OCI-LY1 (cell line): ENCODE measurements around the gene STEAP3.

Experiments
- H2AFZ ChIP-seq: fragments of 200-600 bp; sonication (generic), shearing (Covaris generic); 2 replicates; pipeline ENCODE4 v1.6.0; 2014; ENCODE audit warnings: antibody characterized with exemption, mild to moderate bottlenecking, low read length
- H3F3A ChIP-seq: fragments of 200-600 bp; sonication (generic), shearing (Covaris generic); 2 replicates; pipeline ENCODE4 v1.6.0; 2014; ENCODE audit warnings: mild to moderate bottlenecking, antibody characterized with exemption, low read length, moderate library complexity; ENCODE audit not compliant: insufficient read depth
- H3K27ac ChIP-seq: fragments of 200-600 bp; sonication (generic); 2 replicates; pipeline ENCODE4 v1.5.1; 2014; ENCODE audit warnings: low read length, mixed run types, mild to moderate bottlenecking, low read depth; ENCODE audit not compliant: poor library complexity, severe bottlenecking
- H3K27me3 ChIP-seq: fragments of 200-600 bp; sonication (generic); 2 replicates; pipeline ENCODE4 v1.6.0; 2014; ENCODE audit warnings: antibody characterized with exemption, mild to moderate bottlenecking, low read length, moderate library complexity; ENCODE audit not compliant: insufficient read depth
- H3K36me3 ChIP-seq: fragments of 200-600 bp; sonication (generic); 2 replicates; pipeline ENCODE4 v1.6.1; 2014; ENCODE audit warnings: mild to moderate bottlenecking, antibody characterized with exemption, low read length, moderate library complexity, mixed read lengths; ENCODE audit not compliant: insufficient read depth
- H3K4me1 ChIP-seq: fragments of 200-600 bp; sonication (generic); 2 replicates; pipeline ENCODE4 v1.5.1; 2014; ENCODE audit warnings: mild to moderate bottlenecking, low read length, moderate library complexity; ENCODE audit not compliant: insufficient read depth, severe bottlenecking
- H3K4me2 ChIP-seq: fragments of 200-600 bp; sonication (generic), shearing (Covaris generic); 2 replicates; pipeline ENCODE4 v1.6.1; 2014; ENCODE audit warnings: low read length
- H3K4me3 ChIP-seq: fragments of 200-600 bp; sonication (generic); 2 replicates; pipeline ENCODE4 v1.5.1; 2014; ENCODE audit warnings: low read length, low read depth, mild to moderate bottlenecking, mixed read lengths; ENCODE audit not compliant: poor library complexity, severe bottlenecking
- H3K79me2 ChIP-seq: fragments of 200-600 bp; shearing (Covaris generic); 2 replicates; pipeline ENCODE4 v1.6.1; 2016; ENCODE audit warnings: mixed run types, low read length, mixed read lengths; ENCODE audit not compliant: insufficient read depth
- H3K9ac ChIP-seq: fragments of 200-600 bp; sonication (generic), shearing (Covaris generic); 2 replicates; pipeline ENCODE4 v1.6.1; 2014; ENCODE audit warnings: mild to moderate bottlenecking, low read length, mixed read lengths
- H3K9me2 ChIP-seq: fragments of 200-600 bp; sonication (generic), shearing (Covaris generic); 2 replicates; pipeline ENCODE4 v1.6.1; 2014; ENCODE audit warnings: low read depth, mild to moderate bottlenecking, low read length, mixed read lengths
- H3K9me3 ChIP-seq: fragments of 200-600 bp; shearing (Covaris generic); 2 replicates; pipeline ENCODE4 v1.6.1; 2014; ENCODE audit warnings: low read length, mixed read lengths
- H4K20me1 ChIP-seq: fragments of 200-600 bp; sonication (generic), shearing (Covaris generic); 2 replicates; pipeline ENCODE4 v1.6.0; 2016; ENCODE audit warnings: mild to moderate bottlenecking, low read length; ENCODE audit not compliant: insufficient read depth
- EZH2 ChIP-seq: fragments of 200-600 bp; sonication (generic), shearing (Covaris generic); IDR thresholded peaks from 2 replicates; pipeline ENCODE4 v1.8.0; 2017; ENCODE audit warnings: borderline replicate concordance, mixed run types, mild to moderate bottlenecking, antibody characterized with exemption, low read length, moderate library complexity, mixed read lengths
- TF ChIP-seq, protein P1 (sequence below): fragments of 200-600 bp; sonication (generic), shearing (Covaris generic); IDR thresholded peaks from 2 replicates; pipeline ENCODE4 v1.5.1; 2017; ENCODE audit warnings: mild to moderate bottlenecking, antibody characterized with exemption, low read length, moderate library complexity, mixed read lengths

Gene STEAP3

DNA sequence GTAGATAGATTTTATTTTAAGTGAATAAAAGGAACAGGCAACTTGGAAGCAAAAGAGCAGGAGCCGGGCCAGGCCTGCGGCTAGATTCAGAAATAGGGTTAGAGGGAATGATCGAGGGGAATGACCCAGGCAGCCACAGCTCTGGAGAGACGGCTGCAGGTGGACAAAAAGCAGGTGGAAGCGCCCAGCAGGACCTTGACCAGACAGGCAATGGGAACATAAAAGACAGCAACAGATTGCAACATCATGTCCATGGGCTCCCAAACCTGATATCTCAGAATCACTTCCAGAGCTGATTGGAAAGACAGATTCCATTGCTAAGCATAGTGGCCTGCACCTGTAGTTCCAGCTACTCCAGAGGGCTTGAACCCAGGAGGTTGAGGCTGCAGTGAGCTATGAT, 28.6 kb upstream of the STEAP3 start:
- Histone ChIP-seq H3F3A (no peaks in the 10 kb centered on the region), H3K9ac (no peak overlapping the region), H3K4me2 (no peak overlapping the region), H3K79me2 (no peaks in the 10 kb centered on the region), H3K9me2 (no peaks in the 10 kb centered on the region), H3K36me3 (no peaks in the 10 kb centered on the region), H2AFZ (no peak overlapping the region), H3K27me3 (no peaks in the 10 kb centered on the region), H3K4me3 (no peak overlapping the region), H3K4me1 (no peaks in the 10 kb centered on the region), H3K9me3 (no peaks in the 10 kb centered on the region), H3K27ac (no peak overlapping the region), H4K20me1 (no peaks in the 10 kb centered on the region)
- no peak for TF ChIP-seq EZH2
- TF ChIP-seq, protein P1, sequence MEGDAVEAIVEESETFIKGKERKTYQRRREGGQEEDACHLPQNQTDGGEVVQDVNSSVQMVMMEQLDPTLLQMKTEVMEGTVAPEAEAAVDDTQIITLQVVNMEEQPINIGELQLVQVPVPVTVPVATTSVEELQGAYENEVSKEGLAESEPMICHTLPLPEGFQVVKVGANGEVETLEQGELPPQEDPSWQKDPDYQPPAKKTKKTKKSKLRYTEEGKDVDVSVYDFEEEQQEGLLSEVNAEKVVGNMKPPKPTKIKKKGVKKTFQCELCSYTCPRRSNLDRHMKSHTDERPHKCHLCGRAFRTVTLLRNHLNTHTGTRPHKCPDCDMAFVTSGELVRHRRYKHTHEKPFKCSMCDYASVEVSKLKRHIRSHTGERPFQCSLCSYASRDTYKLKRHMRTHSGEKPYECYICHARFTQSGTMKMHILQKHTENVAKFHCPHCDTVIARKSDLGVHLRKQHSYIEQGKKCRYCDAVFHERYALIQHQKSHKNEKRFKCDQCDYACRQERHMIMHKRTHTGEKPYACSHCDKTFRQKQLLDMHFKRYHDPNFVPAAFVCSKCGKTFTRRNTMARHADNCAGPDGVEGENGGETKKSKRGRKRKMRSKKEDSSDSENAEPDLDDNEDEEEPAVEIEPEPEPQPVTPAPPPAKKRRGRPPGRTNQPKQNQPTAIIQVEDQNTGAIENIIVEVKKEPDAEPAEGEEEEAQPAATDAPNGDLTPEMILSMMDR: no peak

GRCh38 chr2:119195887-119196286, 27.7 kb upstream of the STEAP3 start:
- Histone ChIP-seq H3K4me2 (no peak overlapping the region), H3K27me3 (no peaks in the 10 kb centered on the region), H3K9me2 (no peaks in the 10 kb centered on the region), H3K36me3 (no peaks in the 10 kb centered on the region), H3K9me3 (no peaks in the 10 kb centered on the region), H3F3A (no peaks in the 10 kb centered on the region), H2AFZ (no peak overlapping the region), H3K4me3 (no peak overlapping the region), H4K20me1 (no peaks in the 10 kb centered on the region), H3K27ac (no peak overlapping the region), H3K79me2 (no peaks in the 10 kb centered on the region), H3K4me1 (no peaks in the 10 kb centered on the region), H3K9ac (no peak overlapping the region)
- TF ChIP-seq EZH2: no peak
- TF ChIP-seq, protein P1: no peak

- no peaks in the 10 kb centered on the region for H3K9me2 ChIP-seq
- no peaks in the 10 kb centered on the region for H3F3A ChIP-seq
- H3K4me2 ChIP-seq: no peak overlapping the region
- no peak for TF ChIP-seq EZH2
- TF ChIP-seq, protein P1: no peak
- no peak overlapping the region for H3K4me3 ChIP-seq
- no peaks in the 10 kb centered on the region for H4K20me1 ChIP-seq
- H3K79me2 ChIP-seq: no peaks in the 10 kb centered on the region
- no peak overlapping the region for H2AFZ ChIP-seq
- no peaks in the 10 kb centered on the region for H3K4me1 ChIP-seq
- no peaks in the 10 kb centered on the region for H3K27me3 ChIP-seq
- H3K36me3 ChIP-seq: no peaks in the 10 kb centered on the region
- H3K9ac ChIP-seq: no peak overlapping the region
- H3K27ac ChIP-seq: no peak overlapping the region
- H3K9me3 ChIP-seq: no peaks in the 10 kb centered on the region
Observed at GRCh38 chr2:119196301-119197125, 27.1 kb upstream of the STEAP3 start.
